NCI-H1105 (cell line): ENCODE results near the gene IFI35.
"Not testable (repeated sequence)": the region's sequence is repeated elsewhere in the genome, so short reads cannot be mapped to it uniquely, and the experiment has no call there.

Source experiments
- DNase-seq: peaks from one replicate; lab custom pipeline; 2025; lab: John Stamatoyannopoulos, UW

The IFI35 gene

DNA sequence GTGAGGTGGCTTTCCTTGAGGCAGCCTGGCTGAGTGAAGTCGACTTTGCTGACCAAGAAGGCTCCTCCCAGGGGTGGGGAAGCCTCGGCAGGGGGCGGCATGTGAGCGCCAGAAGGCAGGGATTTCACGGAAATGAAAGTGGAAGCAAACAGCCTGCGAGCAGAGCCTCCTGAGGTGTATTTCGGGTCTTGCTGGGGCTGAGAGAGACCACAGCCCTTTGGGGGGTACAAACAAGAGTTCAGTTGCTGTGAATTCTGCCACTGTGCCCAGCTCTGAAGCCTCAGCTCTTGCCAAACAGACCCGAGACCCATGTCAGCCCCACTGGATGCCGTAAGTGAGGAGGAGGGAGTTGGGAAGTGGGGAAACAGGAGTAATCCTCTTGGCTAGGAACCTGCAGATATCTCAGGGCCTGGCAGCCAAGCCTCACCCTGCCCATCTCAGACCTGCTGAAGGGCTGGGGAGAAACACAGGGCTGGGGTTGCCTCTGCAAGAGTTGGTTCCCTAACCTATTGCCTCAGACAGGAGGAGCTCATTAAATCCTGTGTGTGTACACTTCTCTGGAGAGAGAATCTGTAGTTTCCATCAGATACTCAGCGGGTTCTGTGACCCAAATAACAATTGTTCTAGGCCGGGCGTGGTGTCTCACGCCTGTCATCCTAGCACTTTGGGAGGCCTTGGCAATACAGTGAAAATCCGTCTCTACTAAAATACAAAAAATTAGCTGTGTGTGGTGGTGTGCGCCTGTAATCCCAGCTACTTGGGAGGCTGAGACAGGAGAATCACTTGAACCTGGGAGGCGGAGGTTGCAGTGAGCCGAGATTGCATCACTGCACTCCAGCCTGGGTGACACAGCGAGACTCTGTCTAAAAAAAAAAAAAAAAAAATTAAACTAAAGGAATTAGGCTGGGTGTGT, at the start of gene IFI35:
Gene IFI35 (plus strand): TSS at position 146 of the 913 bp plus-strand sequence. CDS start 164 bp downstream, at position 310.
- no peak for DNase-seq

DNA sequence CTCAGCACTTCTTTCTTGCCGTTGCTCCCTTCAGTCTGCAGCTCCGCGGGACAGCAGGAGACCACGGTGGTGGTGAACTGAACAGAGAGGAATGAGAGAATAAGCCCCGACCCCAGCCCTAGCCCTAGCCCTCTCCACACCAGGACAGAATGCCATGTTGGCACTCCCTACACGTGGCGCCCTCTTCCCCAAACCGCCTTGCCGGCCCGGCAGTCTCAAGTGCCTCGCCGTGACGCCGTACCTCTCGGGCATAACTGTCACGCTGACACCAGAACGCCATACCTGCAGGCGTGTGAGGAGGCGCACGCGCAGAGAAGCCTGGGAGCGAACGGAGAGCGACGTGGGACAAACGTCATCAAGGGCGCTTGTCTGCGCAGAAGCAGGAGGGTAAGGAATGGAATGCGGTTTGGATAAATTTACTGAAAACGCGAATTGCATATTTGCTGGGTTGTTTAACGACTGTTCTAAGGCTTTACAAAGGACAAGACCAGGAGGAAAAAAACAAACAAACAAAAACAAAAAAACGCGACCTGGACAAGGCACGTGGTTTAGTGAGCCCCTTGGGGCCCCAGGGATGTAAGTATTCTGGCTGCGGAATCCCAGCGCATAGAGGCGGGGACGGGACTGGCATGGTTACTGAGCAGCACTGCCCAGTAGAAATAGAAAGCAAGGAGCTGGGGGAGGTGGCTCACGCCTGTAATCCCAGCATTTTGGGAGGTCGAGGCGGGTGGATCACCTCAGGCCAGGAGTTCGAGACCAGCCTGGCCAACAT, 42.2 kb upstream of the IFI35 start, which contains the start of gene AARSD1:
Gene AARSD1 (minus strand): TSS at position 294 of the 772 bp plus-strand sequence. CDS start 14 bp downstream, at position 280.
- DNase-seq, result peak; percentile 78

DNA sequence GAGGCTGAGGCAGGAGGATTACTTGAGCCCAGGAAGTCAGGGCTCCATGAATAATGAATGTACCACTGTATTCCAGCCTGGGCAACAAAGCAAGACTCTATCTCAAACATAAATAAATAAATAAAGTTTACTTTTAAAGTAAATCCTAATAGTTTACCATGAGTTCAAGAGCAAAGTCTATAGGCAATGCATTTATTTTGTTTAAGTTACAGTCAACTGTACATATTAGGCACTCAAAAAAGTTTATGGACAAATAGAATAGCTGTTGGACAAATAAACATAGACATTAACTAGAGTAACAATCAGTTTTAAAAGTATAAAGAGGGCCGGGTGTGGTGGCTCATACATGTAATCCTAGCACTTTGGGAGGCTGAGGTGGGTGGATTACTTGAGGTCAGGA, 38.7 kb upstream of the IFI35 start:
- no peak for DNase-seq

DNA sequence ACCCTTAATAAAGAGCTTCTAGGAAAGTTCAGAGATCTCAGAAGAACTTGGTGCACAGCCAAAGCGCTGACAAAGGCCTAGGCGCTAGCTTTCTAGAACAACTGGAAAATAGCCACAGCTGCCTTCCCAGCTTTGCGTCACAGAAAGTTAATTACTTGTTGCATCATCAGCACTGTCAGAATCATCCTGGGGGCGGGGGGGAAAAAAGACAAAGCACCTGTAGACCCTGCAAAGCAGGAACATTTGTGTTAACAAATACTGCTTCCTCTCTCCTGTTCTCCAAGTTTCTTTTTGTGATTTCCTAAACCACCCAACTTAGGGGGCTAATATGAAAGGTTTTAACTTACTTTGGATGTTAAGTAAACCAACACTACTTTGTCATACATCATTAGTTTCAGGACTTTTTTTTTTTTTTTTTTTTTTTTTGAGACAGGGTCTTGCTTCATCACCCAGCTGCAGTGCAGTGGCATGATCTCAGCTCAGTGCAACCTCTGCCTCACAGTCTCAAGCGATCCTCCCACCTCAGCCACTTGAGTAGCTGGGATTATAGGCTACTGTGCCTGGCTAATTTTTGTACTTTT, 37.5 kb upstream of the IFI35 start:
- DNase-seq, result peak; percentile 4

DNA sequence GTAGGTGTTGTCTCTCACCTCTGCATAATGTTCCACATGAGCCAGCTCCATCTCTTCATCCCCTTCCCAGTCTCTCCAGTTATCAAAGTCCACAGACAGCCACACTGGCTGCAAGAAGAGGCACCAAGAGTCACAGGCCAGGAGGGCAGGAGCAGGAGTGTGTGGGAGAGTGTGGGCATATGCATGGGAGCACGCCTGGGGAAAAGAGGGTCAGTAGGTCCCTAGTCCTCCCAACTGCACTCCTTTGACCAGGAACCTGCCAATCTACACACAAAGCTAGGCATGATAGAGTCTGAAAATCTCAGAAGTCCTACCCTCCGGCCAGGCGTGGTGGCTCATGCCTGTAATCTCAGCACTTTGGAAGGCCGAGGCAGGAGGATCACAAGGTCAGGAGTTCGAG, 35.0 kb upstream of the IFI35 start:
- no peak for DNase-seq

DNA sequence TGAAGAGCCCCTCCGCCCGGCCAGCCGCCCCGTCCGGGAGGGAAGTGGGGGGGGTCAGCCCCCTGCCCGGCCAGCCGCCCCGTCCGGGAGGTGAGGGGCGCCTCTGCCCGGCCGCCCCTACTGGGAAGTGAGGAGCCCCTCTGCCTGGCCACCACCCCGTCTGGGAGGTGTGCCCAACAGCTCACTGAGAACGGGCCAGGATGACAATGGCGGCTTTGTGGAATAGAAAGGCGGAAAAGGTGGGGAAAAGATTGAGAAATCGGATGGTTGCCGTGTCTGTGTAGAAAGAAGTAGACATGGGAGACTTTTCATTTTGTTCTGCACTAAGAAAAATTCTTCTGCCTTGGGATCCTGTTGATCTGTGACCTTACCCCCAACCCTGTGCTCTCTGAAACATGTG, 33.3 kb upstream of the IFI35 start:
- not testable (repeated sequence) for DNase-seq

DNA sequence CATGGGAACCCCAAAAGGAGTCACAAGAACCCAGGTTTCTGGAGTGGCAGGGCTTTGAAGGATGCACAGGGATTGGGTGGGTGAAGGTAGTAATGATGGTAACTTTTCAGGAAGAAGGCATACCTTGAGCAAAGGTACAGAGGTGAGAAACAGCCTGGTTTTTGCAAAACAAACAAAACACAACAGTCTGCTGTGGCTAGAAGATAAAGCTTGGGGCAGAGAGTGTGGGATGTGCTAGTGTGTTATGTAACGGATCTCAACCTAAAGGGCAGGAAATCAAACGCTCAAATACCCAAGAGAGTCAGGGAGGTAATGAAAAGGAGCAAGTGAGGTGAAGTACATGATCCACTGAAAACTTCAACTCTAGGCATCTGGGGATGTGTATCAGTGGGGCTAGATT, 31.3 kb upstream of the IFI35 start:
- no peak for DNase-seq

DNA sequence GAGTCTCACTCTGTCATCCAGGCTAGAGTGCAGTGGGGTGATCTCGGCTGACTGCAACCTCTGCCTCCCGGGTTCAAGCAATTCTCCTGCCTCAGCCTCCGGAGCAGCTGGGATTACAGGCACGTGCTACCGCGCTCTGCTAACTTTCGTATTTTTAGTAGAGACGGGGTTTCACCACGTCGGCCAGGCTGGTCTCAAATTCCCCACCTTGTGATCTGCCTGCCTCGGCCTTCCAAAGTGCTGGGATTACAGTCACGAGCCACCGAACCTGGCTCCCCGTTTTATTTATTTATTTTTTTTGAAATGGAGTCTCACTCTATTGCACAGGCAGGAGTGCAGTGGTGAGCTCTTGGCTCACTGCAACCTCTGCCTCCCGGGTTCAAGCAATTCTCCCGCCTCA, 30.9 kb upstream of the IFI35 start:
- DNase-seq, result not testable (repeated sequence)

DNA sequence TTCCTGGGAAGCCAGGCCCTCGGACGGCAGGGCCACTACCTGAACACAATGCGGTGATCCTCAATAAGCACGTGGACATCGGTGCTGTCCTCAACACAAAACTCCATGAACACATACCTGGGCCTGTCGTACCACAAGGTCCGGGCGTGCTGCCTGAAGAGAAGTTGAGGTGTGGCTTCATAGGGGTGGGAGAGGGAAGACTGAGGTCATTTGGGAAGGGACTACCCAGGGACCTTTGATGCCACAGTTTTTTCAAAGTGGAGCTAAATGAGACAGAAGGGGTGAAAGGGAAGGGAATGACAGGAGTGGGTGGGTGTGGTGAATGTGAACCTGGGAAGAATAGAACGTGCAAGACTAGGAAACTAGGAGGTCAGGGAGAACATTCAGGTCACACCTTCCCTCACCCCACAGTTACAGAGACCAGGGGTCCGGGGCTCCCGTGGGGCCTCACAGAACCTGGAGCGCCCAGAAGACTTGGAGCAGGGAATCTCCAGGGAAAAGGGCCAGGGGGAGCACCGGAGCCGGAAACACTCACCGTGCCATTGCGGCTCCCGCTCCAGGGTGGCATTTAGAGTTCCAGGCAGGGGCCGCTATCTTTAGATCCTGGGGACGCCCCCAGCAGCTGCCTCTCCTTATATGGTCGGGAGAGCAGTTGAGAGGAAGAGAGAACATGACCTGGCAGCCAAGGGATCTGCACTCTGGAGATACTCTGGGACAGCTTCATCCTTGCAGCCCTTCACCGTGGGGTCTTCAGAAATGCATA, 26.9 kb upstream of the IFI35 start, which contains the start of gene PTGES3L:
Gene PTGES3L (minus strand): TSS at position 570 of the 763 bp plus-strand sequence. CDS start 27 bp downstream, at position 543.
- DNase-seq, result peak; percentile 59

DNA sequence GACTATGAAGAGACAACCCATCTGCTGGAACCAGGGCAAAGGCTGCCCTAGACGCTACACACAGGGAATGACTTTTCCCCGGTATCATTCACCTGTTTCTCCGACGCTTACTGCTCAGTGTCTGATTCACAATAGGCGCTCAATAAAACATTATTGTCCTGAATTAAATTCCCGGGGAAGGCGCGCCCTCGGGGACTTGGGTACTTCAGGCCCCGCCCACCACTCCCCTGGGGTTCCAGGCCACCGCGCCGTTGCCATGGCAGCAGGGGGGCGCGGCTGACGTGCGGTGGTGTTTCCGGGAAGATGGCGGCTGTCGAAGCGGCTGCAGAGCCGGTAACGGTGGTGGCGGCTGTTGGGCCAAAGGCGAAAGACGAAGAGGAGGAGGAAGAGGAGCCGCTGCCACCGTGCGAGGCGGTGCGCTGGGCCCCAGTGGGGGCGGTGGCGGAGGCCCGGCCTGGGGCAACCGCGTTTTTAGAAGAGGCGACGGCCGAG, 26.3 kb upstream of the IFI35 start, which contains the start of gene RUNDC1:
Gene RUNDC1 (plus strand): TSS at position 292 of the 492 bp plus-strand sequence. CDS start 12 bp downstream, at position 304.
- DNase-seq, result peak; percentile 89

DNA sequence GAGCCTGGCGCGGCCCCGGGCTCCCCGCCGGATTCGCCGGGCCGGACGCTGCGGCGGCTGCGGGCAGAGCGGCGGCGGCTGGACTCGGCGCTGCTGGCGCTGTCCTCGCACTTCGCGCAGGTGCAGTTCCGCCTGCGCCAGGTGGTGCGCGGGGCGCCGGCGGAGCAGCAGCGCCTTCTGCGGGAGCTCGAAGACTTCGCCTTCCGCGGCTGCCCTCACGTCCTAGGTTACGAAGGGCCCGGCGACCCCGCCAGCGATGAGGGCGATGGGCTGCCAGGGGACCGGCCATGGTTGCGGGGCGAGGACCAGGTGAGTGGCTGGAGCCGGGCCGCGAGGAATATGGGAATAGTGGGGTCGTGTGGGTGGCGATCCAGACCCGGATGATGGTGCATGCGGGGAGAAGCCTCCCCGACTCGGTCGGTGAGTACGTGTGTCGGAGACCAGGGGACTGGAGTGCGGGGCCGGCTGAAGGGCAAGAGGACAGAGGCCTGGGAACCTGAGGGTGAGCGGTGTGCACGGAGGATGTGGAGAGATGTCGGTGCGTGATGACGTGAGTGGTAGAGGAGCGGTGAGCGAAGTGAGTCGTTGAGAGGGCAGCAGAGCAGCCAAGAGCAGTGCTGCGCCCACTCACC, 25.7 kb upstream of the IFI35 start:
- DNase-seq, result peak; percentile 53

DNA sequence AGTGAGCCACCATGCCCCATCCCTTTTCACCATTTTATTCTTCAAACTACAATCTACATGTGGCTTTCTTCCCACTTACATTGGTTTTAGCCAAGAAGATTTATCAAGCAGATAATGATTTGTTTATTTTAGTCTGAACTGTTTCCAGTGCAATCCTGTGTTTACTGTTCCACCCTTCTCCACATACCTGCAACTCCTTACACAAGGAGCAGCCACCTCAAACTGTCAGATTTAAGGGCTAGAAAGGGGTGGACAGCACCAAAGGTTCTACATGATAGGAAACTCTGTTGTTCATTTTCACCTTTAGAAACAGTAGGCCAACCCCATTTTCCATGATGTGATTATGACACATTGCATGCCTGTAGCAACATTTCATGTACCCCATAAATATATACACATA, 24.3 kb upstream of the IFI35 start:
- DNase-seq, result no peak

DNA sequence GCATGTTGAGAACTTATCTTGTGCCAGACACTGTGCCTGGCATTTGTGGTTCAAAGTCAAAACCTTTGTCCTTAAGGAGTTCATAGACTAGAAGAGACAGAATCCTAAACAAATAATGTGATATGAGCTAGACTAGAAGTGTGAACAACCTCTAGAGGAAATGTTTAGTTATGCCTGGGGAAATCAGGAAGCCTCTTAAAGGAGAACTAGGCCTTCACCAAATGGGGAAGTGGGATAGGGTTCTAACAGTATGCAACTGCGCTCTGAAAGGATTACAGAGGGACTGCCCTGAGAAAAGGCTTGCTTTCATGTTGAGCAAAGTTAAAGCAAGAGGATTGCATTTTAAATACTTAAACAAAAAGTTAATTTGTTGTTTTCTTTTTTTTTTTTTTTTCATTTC, 21.4 kb upstream of the IFI35 start:
- DNase-seq, result no peak

DNA sequence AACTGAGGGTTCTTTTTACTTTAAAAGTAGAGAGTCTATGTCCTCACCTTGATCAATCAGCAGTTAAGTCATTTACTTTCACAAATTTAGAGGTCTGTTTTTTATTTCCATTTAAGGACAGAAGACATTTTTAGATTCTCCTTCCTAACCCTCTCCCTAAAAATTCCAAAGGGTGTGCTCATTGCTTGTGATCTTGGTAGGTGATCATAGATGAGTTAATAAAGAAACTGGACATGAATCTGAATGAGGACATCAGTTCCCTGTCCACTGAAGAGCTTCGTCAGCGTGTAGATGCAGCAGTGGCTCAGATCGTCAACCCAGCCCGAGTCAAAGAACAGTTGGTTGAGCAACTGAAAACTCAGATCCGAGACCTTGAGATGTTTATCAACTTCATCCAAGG, 17.4 kb upstream of the IFI35 start:
- DNase-seq, result no peak

DNA sequence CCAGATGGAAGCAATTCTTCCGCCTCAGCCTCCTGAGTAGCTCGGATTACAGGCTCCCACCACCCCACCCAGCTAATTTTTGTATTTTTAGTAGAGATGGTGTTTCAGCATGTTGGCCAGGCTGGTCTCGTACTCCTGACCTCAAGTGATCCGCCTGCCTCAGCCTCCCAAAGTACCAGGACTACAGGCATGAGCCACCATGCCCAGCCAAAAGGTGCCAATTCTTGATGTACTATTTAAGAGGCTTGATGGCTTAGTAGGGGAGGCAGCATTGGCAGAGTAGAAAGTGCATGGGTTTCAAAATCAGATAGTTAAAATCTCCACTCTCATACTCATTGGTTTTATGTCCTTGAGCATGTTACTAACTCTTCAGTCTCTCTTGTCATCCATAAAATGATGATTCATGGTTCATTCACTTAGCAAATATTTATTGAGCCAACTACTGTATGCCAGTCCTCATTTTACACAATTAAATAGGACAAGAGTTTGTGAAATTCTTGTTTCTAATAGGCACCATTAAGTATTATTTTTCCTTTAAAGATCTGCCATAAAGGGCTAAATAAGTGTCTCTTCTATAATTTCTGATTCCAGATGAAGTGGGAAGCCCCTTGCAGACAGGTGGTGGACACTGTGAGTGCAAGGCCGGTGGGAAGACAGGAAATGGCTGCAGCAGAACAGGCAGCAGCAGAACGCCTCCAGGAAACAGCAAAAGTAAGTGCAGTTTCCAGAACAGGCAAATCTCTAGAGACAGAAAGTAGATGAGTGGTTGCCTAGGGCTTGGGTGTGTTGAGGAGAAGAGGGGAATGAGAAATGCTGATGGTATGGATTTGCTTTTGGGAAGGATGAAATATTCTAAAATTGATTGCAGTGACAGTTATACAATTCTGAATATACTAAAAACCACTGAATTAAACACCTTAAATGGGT, 16.6 kb upstream of the IFI35 start:
- DNase-seq, result no peak

DNA sequence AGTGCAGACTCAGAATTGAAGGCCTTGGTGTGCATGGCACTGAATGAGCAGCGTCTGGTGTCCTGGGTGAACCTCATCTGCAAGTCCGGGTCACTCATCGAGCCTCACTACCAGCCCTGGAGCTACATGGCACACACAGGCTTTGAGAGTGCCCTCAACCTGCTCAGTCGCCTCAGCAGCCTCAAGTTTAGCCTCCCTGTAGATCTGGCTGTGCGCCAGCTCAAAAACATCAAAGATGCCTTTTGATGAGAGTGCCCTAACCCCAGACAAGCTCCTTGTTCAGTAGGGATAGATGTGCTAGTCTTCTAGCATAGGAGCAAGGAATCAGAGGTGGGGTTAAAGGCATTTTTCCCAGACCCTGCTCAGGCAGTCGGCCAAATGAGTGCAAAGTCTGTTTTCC, 15.1 kb upstream of the IFI35 start:
- DNase-seq, result no peak

DNA sequence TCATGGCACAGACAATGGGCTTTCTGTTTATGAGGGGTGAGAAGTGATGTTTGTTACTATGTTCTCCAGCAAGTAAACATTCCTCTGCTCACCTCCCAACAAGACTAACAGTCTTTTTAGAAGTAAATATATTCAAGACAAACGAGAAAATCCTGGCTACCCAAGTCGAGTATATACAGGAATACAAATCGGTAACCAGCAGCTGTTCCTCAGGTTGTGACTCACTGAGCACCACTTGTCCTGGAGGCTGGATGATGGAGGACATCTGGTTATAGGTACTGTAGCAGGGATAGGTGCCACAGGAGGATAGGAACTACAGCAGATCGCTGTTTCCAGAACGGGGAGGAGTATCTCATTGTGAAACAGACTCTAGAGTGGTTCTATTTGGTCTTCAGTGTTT, 13.7 kb upstream of the IFI35 start:
- no peak for DNase-seq

DNA sequence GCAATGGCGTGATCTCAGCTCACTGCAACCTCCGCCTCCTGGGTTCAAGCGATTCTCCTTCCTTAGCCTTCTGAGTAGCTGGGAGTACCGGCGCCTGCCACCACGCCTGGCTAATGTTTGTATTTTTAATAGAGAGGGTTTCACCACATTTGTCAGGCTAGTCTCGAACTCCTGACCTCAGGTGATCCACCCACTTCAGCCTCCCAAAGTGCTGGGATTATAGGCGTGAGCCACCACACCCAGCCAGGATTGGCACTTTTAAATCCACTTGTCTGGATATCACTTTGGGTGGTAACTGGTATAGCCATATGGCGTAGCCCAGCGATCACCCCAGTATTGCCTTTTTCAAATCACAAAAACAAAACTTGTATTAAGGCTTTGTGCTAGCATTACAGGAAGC, 12.7 kb upstream of the IFI35 start:
- DNase-seq, result not testable (repeated sequence)

DNA sequence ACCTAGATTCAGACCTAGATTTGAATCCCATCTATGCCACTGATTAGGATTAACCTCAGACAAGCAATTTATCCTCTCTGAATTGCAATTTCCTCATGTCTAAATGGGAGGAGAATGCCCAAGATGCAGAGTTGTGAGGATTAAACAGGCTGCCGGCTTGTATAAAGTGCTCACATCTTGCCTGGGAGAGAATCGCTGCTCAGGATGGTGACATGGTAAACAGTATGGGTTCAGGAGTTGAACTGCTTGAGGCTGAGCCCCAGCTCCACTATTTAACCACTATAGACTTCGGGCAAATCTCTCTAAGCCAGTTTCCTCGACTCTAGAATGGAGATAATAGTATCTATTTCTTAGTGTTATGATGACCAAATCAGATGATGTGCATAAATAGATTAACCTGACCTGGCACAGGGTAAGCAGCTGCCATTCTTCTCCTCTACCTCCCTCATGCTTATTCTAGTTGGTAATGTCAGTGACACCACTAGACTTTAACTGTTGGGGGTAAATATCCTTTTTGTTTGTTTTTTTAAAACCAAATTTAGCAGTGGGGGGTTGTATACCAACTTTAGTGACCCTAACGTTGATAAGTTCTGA, 9.1 kb upstream of the IFI35 start:
- no peak for DNase-seq
